HUES64 (cell line): ENCODE results near the gene PAPPA.

Source experiments
- H3K27ac ChIP-seq: 2 replicates; pipeline ENCODE4 v1.7.0; 2013; ENCODE audit warnings: low read depth, low read length, inconsistent platforms
- H3K27me3 ChIP-seq: 2 replicates; pipeline ENCODE4 v1.6.1; 2013; ENCODE audit warnings: mild to moderate bottlenecking, low read length; ENCODE audit not compliant: insufficient read depth
- H3K36me3 ChIP-seq: 2 replicates; pipeline ENCODE4 v1.6.1; 2013; ENCODE audit warnings: mild to moderate bottlenecking, low read length; ENCODE audit not compliant: insufficient read depth
- H3K4me1 ChIP-seq: 2 replicates; pipeline ENCODE4 v1.6.1; 2013; ENCODE audit warnings: mild to moderate bottlenecking, low read length, moderate library complexity; ENCODE audit not compliant: insufficient read depth
- H3K4me3 ChIP-seq: 2 replicates; pipeline ENCODE4 v1.5.1; 2013; ENCODE audit warnings: mild to moderate bottlenecking, low read length, moderate library complexity
- H3K9ac ChIP-seq: 2 replicates; pipeline ENCODE4 v1.6.1; 2013; ENCODE audit warnings: mild to moderate bottlenecking, low read depth, low read length
- H3K9me3 ChIP-seq: 2 replicates; pipeline ENCODE4 v1.6.1; 2013; ENCODE audit warnings: low read depth, low read length; ENCODE audit not compliant: insufficient read depth
- WGBS: fragments of 150-250, 120-280 bp; methylation state at CpG from one replicate; pipeline ENCODE4 v1.1.7; 2013; ENCODE audit warnings: missing lambda C conversion rate; 5-methylcytosine and 5-hydroxymethylcytosine counted together

The PAPPA gene

GRCh38 chr9:116303270-116303669 lies 149.7 kb downstream of the PAPPA start:
- Histone ChIP-seq H3K27me3 (no peaks in the 10 kb centered on the region), H3K9me3 (no peaks in the 10 kb centered on the region), H3K36me3 (no peaks in the 10 kb centered on the region), H3K27ac (no peak overlapping the region), H3K4me1 (peaks cover 20% of the 10 kb centered on the region), H3K9ac (no peak overlapping the region), H3K4me3 (no peak overlapping the region)
- 90% methylated on average over 4 of the region's 5 CpGs for WGBS

GRCh38 chr9:116303886-116304538 lies 150.4 kb downstream of the PAPPA start:
- 64% methylated on average over 3 of the region's 3 CpGs for WGBS
- no peaks in the 10 kb centered on the region for H3K36me3 ChIP-seq
- H3K9ac ChIP-seq: no peak overlapping the region
- peaks cover 20% of the 10 kb centered on the region for H3K4me1 ChIP-seq
- H3K27me3 ChIP-seq: no peaks in the 10 kb centered on the region
- H3K4me3 ChIP-seq: no peak overlapping the region
- peak overlapping the region; percentile 22; the same call in 1 of the 2 replicates for H3K27ac ChIP-seq
- H3K9me3 ChIP-seq: no peaks in the 10 kb centered on the region

GRCh38 chr9:116304761-116305160 lies 151.2 kb downstream of the PAPPA start:
- Histone ChIP-seq H3K27me3 (no peaks in the 10 kb centered on the region), H3K9ac (no peak overlapping the region), H3K27ac (no peak overlapping the region), H3K36me3 (no peaks in the 10 kb centered on the region), H3K4me1 (peaks cover 20% of the 10 kb centered on the region), H3K9me3 (no peaks in the 10 kb centered on the region), H3K4me3 (no peak overlapping the region)
- WGBS: 77% methylated on average over 5 of the region's 5 CpGs

- no peaks in the 10 kb centered on the region for H3K9me3 ChIP-seq
- 0 out of 2 replicates have a peak, but pooled peaks cover 3% of the 10 kb centered on the region for H3K27me3 ChIP-seq
- H3K36me3 ChIP-seq: no peaks in the 10 kb centered on the region
- H3K4me3 ChIP-seq: no peak overlapping the region
- H3K9ac ChIP-seq: no peak overlapping the region
- H3K4me1 ChIP-seq: peaks cover 20% of the 10 kb centered on the region
- H3K27ac ChIP-seq: no peak overlapping the region
- 82% methylated on average over 4 of the region's 4 CpGs for WGBS
Measured at GRCh38 chr9:116308076-116308475, 154.5 kb downstream of the PAPPA start.

- no peaks in the 10 kb centered on the region for H3K36me3 ChIP-seq
- 86% methylated on average over 3 of the region's 3 CpGs for WGBS
- H3K27me3 ChIP-seq: 0 out of 2 replicates have a peak, but pooled peaks cover 3% of the 10 kb centered on the region
Measured at GRCh38 chr9:116309900-116310611, 156.5 kb downstream of the PAPPA start.

GRCh38 chr9:116312221-116312620 lies 158.6 kb downstream of the PAPPA start:
- Histone ChIP-seq H3K27ac (no peak overlapping the region), H3K9ac (no peak overlapping the region), H3K4me1 (no peaks in the 10 kb centered on the region; the same call in 1 of the 2 replicates), H3K36me3 (no peaks in the 10 kb centered on the region), H3K9me3 (no peaks in the 10 kb centered on the region), H3K4me3 (no peak overlapping the region), H3K27me3 (peaks cover 22% of the 10 kb centered on the region; the same call in 1 of the 2 replicates)
- 94% methylated on average over 2 of the region's 2 CpGs for WGBS

More at GRCh38 chr9:116309900-116310611, 156.5 kb downstream of the PAPPA start:
- peaks cover 2% of the 10 kb centered on the region for H3K4me1 ChIP-seq
- H3K27ac ChIP-seq: no peak overlapping the region
- no peaks in the 10 kb centered on the region for H3K9me3 ChIP-seq
- H3K4me3 ChIP-seq: no peak overlapping the region
- H3K9ac ChIP-seq: no peak overlapping the region

- Histone ChIP-seq H3K36me3 (no peaks in the 10 kb centered on the region), H3K27me3 (peaks cover 33% of the 10 kb centered on the region; the same call in 1 of the 2 replicates), H3K4me3 (no peak overlapping the region), H3K4me1 (no peaks in the 10 kb centered on the region; the same call in none of the 2 replicates), H3K9me3 (no peaks in the 10 kb centered on the region), H3K9ac (no peak overlapping the region), H3K27ac (no peak overlapping the region)
- 91% methylated on average over 3 of the region's 3 CpGs for WGBS
Measured at GRCh38 chr9:116313638-116314037, 160.0 kb downstream of the PAPPA start.

- Histone ChIP-seq H3K27ac (no peak overlapping the region), H3K4me3 (no peak overlapping the region), H3K9me3 (no peaks in the 10 kb centered on the region), H3K36me3 (no peaks in the 10 kb centered on the region), H3K4me1 (no peaks in the 10 kb centered on the region; the same call in 1 of the 2 replicates), H3K9ac (no peak overlapping the region), H3K27me3 (peaks cover 45% of the 10 kb centered on the region; the same call in 1 of the 2 replicates)
- 89% methylated on average over 2 of the region's 2 CpGs for WGBS
Measured at GRCh38 chr9:116316246-116316645, 162.7 kb downstream of the PAPPA start.

GRCh38 chr9:116317503-116317902 lies 163.9 kb downstream of the PAPPA start:
- Histone ChIP-seq H3K4me3 (no peak overlapping the region), H3K4me1 (peaks cover 3% of the 10 kb centered on the region; the same call in 1 of the 2 replicates), H3K27me3 (peaks cover 50% of the 10 kb centered on the region; the same call in 1 of the 2 replicates), H3K9me3 (no peaks in the 10 kb centered on the region), H3K36me3 (no peaks in the 10 kb centered on the region), H3K27ac (no peak overlapping the region), H3K9ac (no peak overlapping the region)
- 89% methylated on average over 2 of the region's 2 CpGs for WGBS

GRCh38 chr9:116318468-116319374 lies 165.1 kb downstream of the PAPPA start:
- no peaks in the 10 kb centered on the region for H3K36me3 ChIP-seq
- 70% methylated on average over 19 of the region's 19 CpGs for WGBS
- no peak overlapping the region for H3K27ac ChIP-seq
- no peaks in the 10 kb centered on the region for H3K9me3 ChIP-seq
- no peak overlapping the region for H3K9ac ChIP-seq
- H3K4me1 ChIP-seq: peaks cover 15% of the 10 kb centered on the region
- no peak overlapping the region for H3K4me3 ChIP-seq
- H3K27me3 ChIP-seq: peaks cover 53% of the 10 kb centered on the region; the same call in 1 of the 2 replicates
